Spleen (tissue), 7 donors: ENCODE data around the gene GARRE1.

ENCODE experiments used
- CTCF ChIP-seq, 11 experiments: fragments of 200-600 bp in 7 of 11; fragments of 450-650 bp in 4 of 11; sonication (generic) in 4 of 11; IDR thresholded peaks in 8 of 11; conservative IDR thresholded peaks in 3 of 11; 1 replicate in 7 of 11; 2 replicates in 4 of 11; pipeline versions ENCODE4 v1.4.0 to v1.8.0; 2016 to 2021; ENCODE audit warnings: antibody characterized with exemption in 11 of 11, inconsistent platforms in 4 of 11, mild to moderate bottlenecking in 1 of 11
- POLR2A ChIP-seq, 3 donors: fragments of 450-650 bp; IDR thresholded peaks; one replicate each; pipeline ENCODE4 v1.5.1; 2017; ENCODE audit warnings: antibody characterized with exemption in 3 of 3, mild to moderate bottlenecking in 1 of 3
- donor health status: DM: no; HTN: no; CAD: no; lungs with moderate emphysema.
- donor health status: DM: no; HTN: no; CAD: no.
- donor health status: DM: no; HTN: no; CAD: no.

GRCh38 chr19:34228347-34228746, 26.0 kb upstream of the GARRE1 start:
- TF ChIP-seq CTCF (IDR thresholded peaks at IDR 0.05 in 8 of 11, conservative IDR thresholded peaks at IDR 0.05 in 3 of 11) (no peak), POLR2A (IDR thresholded peaks at IDR 0.05) (no peak)
